ENCODE measurements around the gene XRCC6.

- TF ChIP-seq POLR2AphosphoS5 (IDR thresholded peaks at IDR 0.05; ENCODE audit: low read depth, low read length) (no peak), REST (IDR thresholded peaks at IDR 0.05; ENCODE audit: insufficient read depth in 1 of 2, low read depth in 2 of 2, low read length in 2 of 2) (no peak), SIN3A (IDR thresholded peaks at IDR 0.05; ENCODE audit: borderline replicate concordance, insufficient read depth, low read length) (no peak)
Observed at GRCh38 chr22:41661088-41661487, 40.0 kb downstream of the XRCC6 start.

All from PFSK-1 (cell line).